C4-2B (cell line): ENCODE data around the gene GID4.
"Not testable (repeated sequence)": the region's sequence is repeated elsewhere in the genome, so short reads cannot be mapped to it uniquely, and the experiment has no call there.

Experiments
- H3K27ac ChIP-seq: fragments of 450-650 bp; 2 replicates; pipeline ENCODE4 v1.5.1; 2017
- CTCF ChIP-seq: fragments of 450-650 bp; conservative IDR thresholded peaks from 2 replicates; pipeline ENCODE4 v1.5.1; 2017; ENCODE audit warnings: mild to moderate bottlenecking
- ZFX ChIP-seq: fragments of 450-650 bp; IDR thresholded peaks from 2 replicates; pipeline ENCODE4 v1.6.1; 2017

Gene GID4

GRCh38 chr17:18038861-18039534 is at the start of gene GID4, which contains the start of gene ATPAF2:
Gene GID4, plus strand, starts transcription at chr17:18039408. Its CDS starts 57 bp downstream, at chr17:18039465.
Gene ATPAF2, minus strand, starts transcription at chr17:18039168. Its CDS starts 155 bp downstream, at chr17:18039013.
- peak within 1 kb of the TSS; percentile 75 for H3K27ac ChIP-seq
- peak; percentile 39; the same call in 1 of the 2 replicates for TF ChIP-seq ZFX
- TF ChIP-seq CTCF = peak; percentile 14; the same call in 1 of the 2 replicates

GRCh38 chr17:17989618-17990017 is 49.6 kb upstream of the GID4 start:
- TF ChIP-seq ZFX (no peak), CTCF (no peak)
- no peak overlapping the region for H3K27ac ChIP-seq

GRCh38 chr17:17990282-17990681 is 48.9 kb upstream of the GID4 start:
- H3K27ac ChIP-seq = no peak overlapping the region
- TF ChIP-seq ZFX (no peak), CTCF (no peak)

GRCh38 chr17:17993366-17993765 is 45.8 kb upstream of the GID4 start:
- no peak for TF ChIP-seq ZFX
- TF ChIP-seq CTCF = no peak
- no peak overlapping the region for H3K27ac ChIP-seq

GRCh38 chr17:17993852-17994251 is 45.4 kb upstream of the GID4 start:
- TF ChIP-seq CTCF (no peak), ZFX (no peak)
- H3K27ac ChIP-seq = no peak overlapping the region

GRCh38 chr17:17994271-17995069 is 44.7 kb upstream of the GID4 start:
- no peak; the same call in 1 of the 2 replicates for TF ChIP-seq CTCF
- no peak overlapping the region for H3K27ac ChIP-seq

- not testable (repeated sequence) for H3K27ac ChIP-seq
These were observed 43.3 kb upstream of the GID4 start for GRCh38 chr17:17995887-17996286.
